ENCODE data around the gene DUS3L. TPM values are rescaled to one million over a fixed set of nuclear protein-coding genes. Genes with fewer than 3 reads are reported as not detected.

Gene DUS3L, protein sequence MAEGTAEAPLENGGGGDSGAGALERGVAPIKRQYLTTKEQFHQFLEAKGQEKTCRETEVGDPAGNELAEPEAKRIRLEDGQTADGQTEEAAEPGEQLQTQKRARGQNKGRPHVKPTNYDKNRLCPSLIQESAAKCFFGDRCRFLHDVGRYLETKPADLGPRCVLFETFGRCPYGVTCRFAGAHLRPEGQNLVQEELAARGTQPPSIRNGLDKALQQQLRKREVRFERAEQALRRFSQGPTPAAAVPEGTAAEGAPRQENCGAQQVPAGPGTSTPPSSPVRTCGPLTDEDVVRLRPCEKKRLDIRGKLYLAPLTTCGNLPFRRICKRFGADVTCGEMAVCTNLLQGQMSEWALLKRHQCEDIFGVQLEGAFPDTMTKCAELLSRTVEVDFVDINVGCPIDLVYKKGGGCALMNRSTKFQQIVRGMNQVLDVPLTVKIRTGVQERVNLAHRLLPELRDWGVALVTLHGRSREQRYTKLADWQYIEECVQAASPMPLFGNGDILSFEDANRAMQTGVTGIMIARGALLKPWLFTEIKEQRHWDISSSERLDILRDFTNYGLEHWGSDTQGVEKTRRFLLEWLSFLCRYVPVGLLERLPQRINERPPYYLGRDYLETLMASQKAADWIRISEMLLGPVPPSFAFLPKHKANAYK
- 74.0 and 84.3 TPM in 2 replicates for total RNA-seq

GRCh38 chr19:5790559-5791520 is at the start of gene DUS3L:
TSS of gene DUS3L (minus strand) at chr19:5791163. CDS start at chr19:5791141, 22 bp downstream.
- Mint-ChIP-seq H3K4me1 (ENCODE audit: low read depth) (peaks cover 5% of the 10 kb centered on the region), H3K27me3 (ENCODE audit: low read depth) (no peaks in the 10 kb centered on the region), H3K9me3 (no peaks in the 10 kb centered on the region), H3K36me3 (ENCODE audit: low read depth) (peaks cover 38% of the 10 kb centered on the region), H3K27ac (peak within 1 kb of the TSS; percentile 100), H3K4me3 (ENCODE audit: low read depth) (peak within 1 kb of the TSS; percentile 98)
- peak; percentile 95 for DNase-seq (ENCODE audit: low spot score)
- intact Hi-C loops (cut with micrococcal nuclease), result loop anchor here (1.0 to 5.0 kb wide), 5 partner anchors 70 to 999 kb away; partner anchors contain the start of genes CATSPERD, FEM1A, HSD11B1L and LONP1

DNA sequence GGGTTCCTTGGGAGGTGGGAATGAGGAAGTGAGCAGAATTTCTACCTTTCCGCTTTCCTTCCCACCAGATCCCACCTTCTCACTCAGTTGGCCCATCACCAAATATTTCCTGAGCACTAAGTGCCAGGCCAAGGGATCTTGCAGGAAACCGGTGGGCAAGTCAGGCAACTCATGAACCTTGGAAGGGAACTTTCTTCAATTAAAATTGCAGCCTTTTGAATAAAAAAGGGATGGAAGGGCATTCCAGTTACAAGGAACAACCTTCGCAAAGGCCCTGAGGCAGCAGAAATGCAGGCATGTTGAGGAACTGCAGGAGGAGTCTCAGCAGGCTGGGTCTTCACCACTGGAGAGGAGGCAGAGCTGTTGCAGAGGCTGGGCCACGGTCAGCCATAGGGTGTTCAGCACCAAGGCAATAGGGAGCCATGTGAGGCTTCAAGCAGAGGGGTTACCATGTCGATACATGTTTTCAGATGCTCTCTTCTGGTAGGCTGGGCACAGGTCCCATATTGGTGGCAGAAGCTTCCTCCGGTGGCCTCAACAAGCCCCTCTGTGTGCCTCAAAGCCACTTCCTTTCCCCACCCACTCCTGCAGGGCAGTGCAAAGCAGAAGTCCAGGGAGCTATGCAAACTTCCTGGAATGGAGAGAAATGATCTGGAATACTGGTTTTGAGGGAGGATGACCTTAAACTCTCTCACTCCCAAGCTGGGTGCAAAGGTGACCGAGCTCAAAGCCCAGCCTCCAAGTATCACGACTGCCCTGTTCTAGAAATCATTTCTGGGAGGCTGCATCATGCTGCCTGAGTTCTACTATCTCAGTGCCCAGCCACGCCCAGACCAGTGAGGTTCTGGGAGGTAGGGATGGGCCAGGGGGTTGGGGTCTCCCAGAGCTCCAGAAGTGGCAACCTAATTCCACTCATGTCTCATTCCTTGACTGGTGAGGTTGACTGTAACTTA is 48.4 kb upstream of the DUS3L start, which contains the start of gene FUT6:
Gene FUT6 (minus strand): TSS at position 638 of the 953 bp plus-strand sequence. CDS start 7,135 bp downstream, outside the sequence.
- intact Hi-C loops (cut with micrococcal nuclease), result no loop called here
- no peaks in the 10 kb centered on the region for H3K36me3 Mint-ChIP-seq (ENCODE audit: low read depth)
- H3K4me3 Mint-ChIP-seq (ENCODE audit: low read depth), result no peak within 1 kb of the TSS

GRCh38 chr19:5838353-5839064 is 47.5 kb upstream of the DUS3L start:
- intact Hi-C loops (cut with micrococcal nuclease), result no loop called here
- Mint-ChIP-seq H3K27me3 (ENCODE audit: low read depth) (no peaks in the 10 kb centered on the region), H3K36me3 (ENCODE audit: low read depth) (no peaks in the 10 kb centered on the region), H3K27ac (no peak overlapping the region), H3K4me1 (ENCODE audit: low read depth) (peaks cover 4% of the 10 kb centered on the region), H3K4me3 (ENCODE audit: low read depth) (no peak overlapping the region), H3K9me3 (no peaks in the 10 kb centered on the region)
- DNase-seq (ENCODE audit: low spot score), result no peak

More for the DNA sequence above, 48.4 kb upstream of the DUS3L start, which contains the start of gene FUT6:
- no peaks in the 10 kb centered on the region for H3K9me3 Mint-ChIP-seq
- peaks cover 4% of the 10 kb centered on the region for H3K4me1 Mint-ChIP-seq (ENCODE audit: low read depth)
- DNase-seq (ENCODE audit: low spot score), result no peak
- H3K27me3 Mint-ChIP-seq (ENCODE audit: low read depth), result no peaks in the 10 kb centered on the region
- no peak within 1 kb of the TSS for H3K27ac Mint-ChIP-seq

- Mint-ChIP-seq H3K36me3 (ENCODE audit: low read depth) (no peaks in the 10 kb centered on the region), H3K4me1 (ENCODE audit: low read depth) (peaks cover 4% of the 10 kb centered on the region), H3K9me3 (no peaks in the 10 kb centered on the region), H3K27me3 (ENCODE audit: low read depth) (no peaks in the 10 kb centered on the region), H3K4me3 (ENCODE audit: low read depth) (no peak overlapping the region), H3K27ac (no peak overlapping the region)
- intact Hi-C loops (cut with micrococcal nuclease), result no loop called here
- no peak for DNase-seq (ENCODE audit: low spot score)
Observed at GRCh38 chr19:5837761-5838352, 46.9 kb upstream of the DUS3L start.

GRCh38 chr19:5832527-5833216 is 41.7 kb upstream of the DUS3L start:
- Mint-ChIP-seq H3K27ac (no peak overlapping the region), H3K9me3 (no peaks in the 10 kb centered on the region), H3K4me3 (ENCODE audit: low read depth) (no peak overlapping the region), H3K36me3 (ENCODE audit: low read depth) (no peaks in the 10 kb centered on the region), H3K4me1 (ENCODE audit: low read depth) (peaks cover 1% of the 10 kb centered on the region), H3K27me3 (ENCODE audit: low read depth) (no peaks in the 10 kb centered on the region)
- intact Hi-C loops (cut with micrococcal nuclease), result no loop called here
- DNase-seq (ENCODE audit: low spot score), result no peak

DNA sequence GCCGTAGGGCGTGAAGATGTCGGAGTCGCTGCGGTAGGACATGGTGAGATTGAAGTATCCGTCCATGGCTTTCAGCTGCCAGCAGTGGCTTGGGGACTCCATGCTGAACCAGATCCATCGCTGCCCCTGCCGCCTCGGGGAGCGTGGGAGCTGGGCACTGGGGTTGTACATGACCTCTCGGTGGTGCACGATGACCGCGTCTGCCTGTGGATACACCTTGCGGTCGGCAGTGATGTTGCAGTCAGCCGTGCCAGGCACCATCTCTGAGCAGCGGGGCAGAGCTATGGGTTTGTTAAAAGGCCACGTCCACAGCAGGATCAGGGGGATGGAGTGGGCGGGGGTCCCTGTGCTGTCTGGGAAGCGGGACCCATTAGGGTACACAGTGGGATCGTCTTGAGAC is 41.1 kb upstream of the DUS3L start:
- H3K4me3 Mint-ChIP-seq (ENCODE audit: low read depth), result no peak overlapping the region

GRCh38 chr19:5831159-5831558 is 40.2 kb upstream of the DUS3L start:
- Mint-ChIP-seq H3K4me1 (ENCODE audit: low read depth) (peaks cover 5% of the 10 kb centered on the region), H3K27me3 (ENCODE audit: low read depth) (no peaks in the 10 kb centered on the region), H3K4me3 (ENCODE audit: low read depth) (no peak overlapping the region), H3K27ac (no peak overlapping the region), H3K36me3 (ENCODE audit: low read depth) (no peaks in the 10 kb centered on the region), H3K9me3 (no peaks in the 10 kb centered on the region)
- no peak for DNase-seq (ENCODE audit: low spot score)
- intact Hi-C loops (cut with micrococcal nuclease), result no loop called here

More for the DNA sequence above, 41.1 kb upstream of the DUS3L start:
- H3K4me1 Mint-ChIP-seq (ENCODE audit: low read depth), result peaks cover 3% of the 10 kb centered on the region
- no peaks in the 10 kb centered on the region for H3K27me3 Mint-ChIP-seq (ENCODE audit: low read depth)
- no peaks in the 10 kb centered on the region for H3K36me3 Mint-ChIP-seq (ENCODE audit: low read depth)
- intact Hi-C loops (cut with micrococcal nuclease), result no loop called here
- no peak for DNase-seq (ENCODE audit: low spot score)
- H3K27ac Mint-ChIP-seq, result no peak overlapping the region
- no peaks in the 10 kb centered on the region for H3K9me3 Mint-ChIP-seq

GRCh38 chr19:5829567-5830310 is 38.8 kb upstream of the DUS3L start:
- intact Hi-C loops (cut with micrococcal nuclease), result no loop called here
- peaks cover 5% of the 10 kb centered on the region for H3K4me1 Mint-ChIP-seq (ENCODE audit: low read depth)
- H3K4me3 Mint-ChIP-seq (ENCODE audit: low read depth), result peak overlapping the region; percentile 65
- no peak for DNase-seq (ENCODE audit: low spot score)
- H3K27ac Mint-ChIP-seq, result peak overlapping the region; percentile 24
- no peaks in the 10 kb centered on the region for H3K9me3 Mint-ChIP-seq
- no peaks in the 10 kb centered on the region for H3K36me3 Mint-ChIP-seq (ENCODE audit: low read depth)
- no peaks in the 10 kb centered on the region for H3K27me3 Mint-ChIP-seq (ENCODE audit: low read depth)

GRCh38 chr19:5828661-5829566 is 38.0 kb upstream of the DUS3L start:
- intact Hi-C loops (cut with micrococcal nuclease), result loop anchor here (1.0 kb wide), 1 partner anchor 75 kb away; the partner anchor contains the start of gene VMAC
- Mint-ChIP-seq H3K27me3 (ENCODE audit: low read depth) (no peaks in the 10 kb centered on the region), H3K9me3 (no peaks in the 10 kb centered on the region), H3K27ac (peak overlapping the region; percentile 99), H3K4me3 (ENCODE audit: low read depth) (peak overlapping the region; percentile 99), H3K4me1 (ENCODE audit: low read depth) (peaks cover 5% of the 10 kb centered on the region), H3K36me3 (ENCODE audit: low read depth) (no peaks in the 10 kb centered on the region)
- DNase-seq (ENCODE audit: low spot score), result no peak
